Smooth muscle cell (in vitro differentiated cells): Measurements from ENCODE around the gene JAKMIP2. TPM values are rescaled to one million over a fixed set of nuclear protein-coding genes. Genes with fewer than 3 reads are reported as not detected.

ENCODE experiments used
- DNase-seq: peaks from one replicate; lab custom pipeline; 2025; ENCODE audit not compliant: unreplicated experiment; lab: John Stamatoyannopoulos, UW
- H2AFZ ChIP-seq: fragments of 200-600 bp; sonication (generic); 2 replicates; pipeline ENCODE4 v1.6.0; 2016; ENCODE audit warnings: antibody characterized with exemption, low read depth, mild to moderate bottlenecking
- H3F3A ChIP-seq: fragments of 200-600 bp; sonication (generic); 2 replicates; pipeline ENCODE4 v1.6.0; 2017; ENCODE audit warnings: antibody characterized with exemption, low read depth
- H3K27ac ChIP-seq: fragments of 200-600 bp; sonication (generic); 2 replicates; pipeline ENCODE4 v1.5.1; 2016; ENCODE audit warnings: low read depth, mild to moderate bottlenecking
- H3K27me3 ChIP-seq: fragments of 200-600 bp; sonication (generic); 2 replicates; pipeline ENCODE4 v1.6.1; 2016; ENCODE audit warnings: low read depth, mild to moderate bottlenecking
- H3K36me3 ChIP-seq: fragments of 200-600 bp; sonication (generic); 2 replicates; pipeline ENCODE4 v1.5.1; 2016; ENCODE audit warnings: low read depth
- H3K4me1 ChIP-seq: fragments of 200-600 bp; sonication (generic); 2 replicates; pipeline ENCODE4 v1.5.1; 2016; ENCODE audit warnings: low read depth
- H3K4me2 ChIP-seq: fragments of 200-600 bp; sonication (generic); 2 replicates; pipeline ENCODE4 v1.6.0; 2016; ENCODE audit warnings: mild to moderate bottlenecking
- H3K4me3 ChIP-seq: fragments of 200-600 bp; sonication (generic); 2 replicates; pipeline ENCODE4 v1.5.1; 2016; ENCODE audit warnings: mild to moderate bottlenecking
- H3K79me2 ChIP-seq: fragments of 200-600 bp; sonication (generic); 2 replicates; pipeline ENCODE4 v1.6.0; 2016; ENCODE audit warnings: low read depth, mild to moderate bottlenecking
- H3K9ac ChIP-seq: fragments of 200-600 bp; sonication (generic); 2 replicates; pipeline ENCODE4 v1.6.0; 2016; ENCODE audit warnings: low read depth
- H3K9me3 ChIP-seq: fragments of 200-600 bp; sonication (generic); replicated peaks from 2 replicates; pipeline ENCODE4 v1.5.1; 2016; ENCODE audit warnings: low read depth
- H4K20me1 ChIP-seq: fragments of 200-600 bp; sonication (generic); 2 replicates; pipeline ENCODE4 v1.6.0; 2016; ENCODE audit warnings: low read depth
- CTCF ChIP-seq: fragments of 200-600 bp; sonication (generic); IDR thresholded peaks from 2 replicates; pipeline ENCODE4 v1.5.1; 2017; ENCODE audit warnings: borderline replicate concordance, mild to moderate bottlenecking, antibody characterized with exemption; ENCODE audit not compliant: insufficient read depth, poor library complexity, severe bottlenecking
- WGBS: methylation state at CpG from one replicate; pipeline ENCODE4 v1.1.7; 2016; ENCODE audit warnings: low lambda C conversion rate; 5-methylcytosine and 5-hydroxymethylcytosine counted together
- polyA plus RNA-seq: library from polyadenylated mRNA; unstranded; fragments of >200 nt; fragmentation: Nextera tagmentation; extraction: Ambion mirVana; gene quantifications from 2 replicates; pipeline ENCODE4 v1.2.1, GENCODE V29; 2016
- total RNA-seq: library from RNA; depleted of rRNA; stranded (reverse); fragments of >200 nt; gene quantifications from 2 replicates; pipeline ENCODE4 v1.2.3, GENCODE V29; 2014

JAKMIP2 gene
- total and polyA plus RNA-seq, 2 experiments from 2014 or later = 2.9 to 7.6 TPM

- no peaks in the 10 kb centered on the region for H3K36me3 ChIP-seq
- H3K9me3 ChIP-seq = no peaks in the 10 kb centered on the region
- H3K27me3 ChIP-seq = no peaks in the 10 kb centered on the region
- no peak overlapping the region for H3K9ac ChIP-seq
- peaks cover 37% of the 10 kb centered on the region for H3K4me1 ChIP-seq
- no peaks in the 10 kb centered on the region for H3F3A ChIP-seq
- no peak overlapping the region for H3K4me3 ChIP-seq
- no peak for TF ChIP-seq CTCF
- 79% methylated on average over 1 of the region's 1 CpG for WGBS
- no peak for DNase-seq
- H2AFZ ChIP-seq = no peak overlapping the region
- no peaks in the 10 kb centered on the region for H3K79me2 ChIP-seq
- H4K20me1 ChIP-seq = no peaks in the 10 kb centered on the region
- no peak overlapping the region for H3K27ac ChIP-seq
- no peak overlapping the region for H3K4me2 ChIP-seq
These were observed 209.3 kb downstream of the JAKMIP2 start for GRCh38 chr5:147573211-147573610.

GRCh38 chr5:147568710-147569406 lies 213.7 kb downstream of the JAKMIP2 start:
- no peaks in the 10 kb centered on the region for H3K9me3 ChIP-seq
- peaks cover 47% of the 10 kb centered on the region for H3K4me1 ChIP-seq
- H2AFZ ChIP-seq = no peak overlapping the region
- H3K4me3 ChIP-seq = no peak overlapping the region
- WGBS = 86% methylated on average over 9 of the region's 9 CpGs
- H3K27ac ChIP-seq = peak overlapping the region; percentile 20
- no peaks in the 10 kb centered on the region for H3K27me3 ChIP-seq
- H3K79me2 ChIP-seq = no peaks in the 10 kb centered on the region
- no peaks in the 10 kb centered on the region for H4K20me1 ChIP-seq
- no peak overlapping the region for H3K9ac ChIP-seq
- H3K36me3 ChIP-seq = no peaks in the 10 kb centered on the region
- H3F3A ChIP-seq = peaks cover 4% of the 10 kb centered on the region
- no peak for TF ChIP-seq CTCF
- no peak overlapping the region for H3K4me2 ChIP-seq
- DNase-seq = no peak

GRCh38 chr5:147567917-147568598 lies 214.5 kb downstream of the JAKMIP2 start:
- Histone ChIP-seq H2AFZ (no peak overlapping the region), H3K27ac (peak overlapping the region; percentile 51), H4K20me1 (no peaks in the 10 kb centered on the region), H3K27me3 (no peaks in the 10 kb centered on the region), H3K4me2 (peak overlapping the region; percentile 59), H3K36me3 (no peaks in the 10 kb centered on the region), H3K4me1 (peaks cover 51% of the 10 kb centered on the region), H3F3A (peaks cover 4% of the 10 kb centered on the region), H3K4me3 (no peak overlapping the region), H3K79me2 (no peaks in the 10 kb centered on the region), H3K9ac (no peak overlapping the region), H3K9me3 (no peaks in the 10 kb centered on the region)
- no peak for DNase-seq
- no peak for TF ChIP-seq CTCF
- 28% methylated on average over 9 of the region's 9 CpGs for WGBS
